Measurements from ENCODE around the gene NELL2.

Gene NELL2

DNA sequence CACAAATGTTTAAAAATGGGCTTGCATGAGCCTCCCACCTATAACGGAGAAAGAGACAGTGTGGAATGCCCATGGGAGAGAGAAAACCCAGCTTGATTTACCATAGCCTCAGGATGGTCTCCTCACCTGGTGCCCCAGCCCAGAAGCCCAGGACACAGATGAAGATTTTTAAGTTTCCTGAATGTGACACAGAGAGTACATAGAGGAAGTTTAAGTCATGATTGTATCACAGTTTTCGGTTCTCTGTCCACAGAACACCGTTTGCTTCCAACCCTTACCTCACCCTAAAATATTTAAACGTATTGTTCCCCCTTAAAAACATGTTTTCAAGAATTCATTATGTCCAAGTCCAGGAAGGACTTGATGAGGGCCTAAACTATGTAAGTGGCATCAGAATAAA is 56.2 kb downstream of the NELL2 start:
- H3K4me3 ChIP-seq (replicated peaks; ENCODE audit: low read depth, low read length): no peak overlapping the region

DNA sequence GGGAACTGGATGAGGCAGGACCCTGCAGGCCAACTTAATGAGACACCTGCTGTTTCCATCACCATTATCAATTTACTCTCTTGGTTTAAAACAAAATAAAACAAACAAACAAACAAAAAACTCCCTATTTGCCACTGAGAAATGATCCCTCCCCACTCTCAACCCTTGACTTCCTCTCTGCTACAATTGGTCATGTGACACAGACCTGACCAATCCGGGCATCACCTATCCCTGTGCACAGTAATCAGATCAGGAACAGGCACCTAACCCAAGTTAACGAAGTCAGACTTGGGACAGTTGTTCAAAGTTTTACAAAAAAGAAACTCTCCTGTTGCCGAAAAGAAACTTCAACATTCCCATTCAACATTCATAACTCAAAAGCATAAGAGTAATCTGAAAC is 58.4 kb downstream of the NELL2 start:
- no peak for DNase-seq (ENCODE audit: low read depth)
- TF ChIP-seq, protein P1, sequence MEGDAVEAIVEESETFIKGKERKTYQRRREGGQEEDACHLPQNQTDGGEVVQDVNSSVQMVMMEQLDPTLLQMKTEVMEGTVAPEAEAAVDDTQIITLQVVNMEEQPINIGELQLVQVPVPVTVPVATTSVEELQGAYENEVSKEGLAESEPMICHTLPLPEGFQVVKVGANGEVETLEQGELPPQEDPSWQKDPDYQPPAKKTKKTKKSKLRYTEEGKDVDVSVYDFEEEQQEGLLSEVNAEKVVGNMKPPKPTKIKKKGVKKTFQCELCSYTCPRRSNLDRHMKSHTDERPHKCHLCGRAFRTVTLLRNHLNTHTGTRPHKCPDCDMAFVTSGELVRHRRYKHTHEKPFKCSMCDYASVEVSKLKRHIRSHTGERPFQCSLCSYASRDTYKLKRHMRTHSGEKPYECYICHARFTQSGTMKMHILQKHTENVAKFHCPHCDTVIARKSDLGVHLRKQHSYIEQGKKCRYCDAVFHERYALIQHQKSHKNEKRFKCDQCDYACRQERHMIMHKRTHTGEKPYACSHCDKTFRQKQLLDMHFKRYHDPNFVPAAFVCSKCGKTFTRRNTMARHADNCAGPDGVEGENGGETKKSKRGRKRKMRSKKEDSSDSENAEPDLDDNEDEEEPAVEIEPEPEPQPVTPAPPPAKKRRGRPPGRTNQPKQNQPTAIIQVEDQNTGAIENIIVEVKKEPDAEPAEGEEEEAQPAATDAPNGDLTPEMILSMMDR (IDR thresholded peaks at IDR 0.05; ENCODE audit: low read length, missing control alignments): no peak

More for the DNA sequence above, 56.2 kb downstream of the NELL2 start:
- DNase-seq (ENCODE audit: low read depth): no peak
- TF ChIP-seq, protein P1 (IDR thresholded peaks at IDR 0.05; ENCODE audit: low read length, missing control alignments): no peak

DNA sequence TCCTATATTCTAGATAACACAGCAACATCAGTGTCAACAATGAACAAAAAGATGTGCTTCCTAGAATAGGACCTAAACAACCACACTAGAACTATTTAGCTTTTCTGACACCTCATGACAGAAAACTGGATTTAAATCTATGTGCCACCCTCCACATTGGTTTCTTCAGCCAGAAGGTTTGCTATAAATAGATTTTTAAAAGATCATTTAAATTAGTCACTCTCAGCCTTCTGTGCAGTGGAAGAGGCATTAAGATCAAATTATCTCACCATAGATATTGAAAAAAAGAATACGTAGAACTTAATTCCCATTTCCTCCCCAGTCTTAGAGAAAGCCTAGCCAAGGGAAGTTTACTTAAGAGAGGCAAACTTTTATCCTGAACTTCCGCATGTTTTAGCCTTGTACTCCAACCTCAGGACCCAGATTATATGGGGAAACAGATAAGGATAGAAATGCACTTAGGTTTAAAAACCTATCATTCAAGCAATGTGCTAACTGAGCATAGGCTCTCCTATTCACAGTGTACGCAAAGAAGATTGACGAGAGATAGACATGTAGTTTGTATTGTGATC is 59.6 kb downstream of the NELL2 start:
- DNase-seq (ENCODE audit: low read depth): no peak
- TF ChIP-seq, protein P1 (IDR thresholded peaks at IDR 0.05; ENCODE audit: low read length, missing control alignments): no peak
- no peak overlapping the region for H3K4me3 ChIP-seq (replicated peaks; ENCODE audit: low read depth, low read length)

More for the DNA sequence above, 58.4 kb downstream of the NELL2 start:
- H3K4me3 ChIP-seq (replicated peaks; ENCODE audit: low read depth, low read length): no peak overlapping the region

- TF ChIP-seq, protein P1 (IDR thresholded peaks at IDR 0.05; ENCODE audit: low read length, missing control alignments): no peak
These were observed 64.1 kb downstream of the NELL2 start for GRCh38 chr12:44812062-44812461.

DNA sequence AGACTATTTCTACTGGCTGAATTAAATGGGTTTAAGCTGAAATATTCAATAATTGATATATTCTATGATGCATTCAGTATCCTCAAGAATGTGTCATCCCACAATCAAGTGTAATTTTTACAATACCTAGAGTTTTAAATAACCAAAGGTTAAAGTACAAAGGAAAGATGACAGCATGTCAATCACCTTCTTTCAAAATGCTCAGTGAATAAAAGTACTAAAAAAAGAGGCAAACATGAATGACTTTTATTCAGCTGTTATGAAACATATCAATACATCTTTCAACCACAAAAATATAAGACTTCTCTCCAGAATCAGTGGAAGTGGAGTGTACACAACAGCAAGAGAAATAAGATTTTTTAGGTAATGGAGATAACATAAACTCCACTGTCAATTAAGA is 72.0 kb downstream of the NELL2 start:
- no peak overlapping the region for H3K4me3 ChIP-seq (replicated peaks; ENCODE audit: low read depth, low read length)
- DNase-seq (ENCODE audit: low read depth): no peak
- TF ChIP-seq, protein P1 (IDR thresholded peaks at IDR 0.05; ENCODE audit: low read length, missing control alignments): no peak

More at GRCh38 chr12:44812062-44812461, 64.1 kb downstream of the NELL2 start:
- no peak overlapping the region for H3K4me3 ChIP-seq (replicated peaks; ENCODE audit: low read depth, low read length)
- no peak for DNase-seq (ENCODE audit: low read depth)

DNA sequence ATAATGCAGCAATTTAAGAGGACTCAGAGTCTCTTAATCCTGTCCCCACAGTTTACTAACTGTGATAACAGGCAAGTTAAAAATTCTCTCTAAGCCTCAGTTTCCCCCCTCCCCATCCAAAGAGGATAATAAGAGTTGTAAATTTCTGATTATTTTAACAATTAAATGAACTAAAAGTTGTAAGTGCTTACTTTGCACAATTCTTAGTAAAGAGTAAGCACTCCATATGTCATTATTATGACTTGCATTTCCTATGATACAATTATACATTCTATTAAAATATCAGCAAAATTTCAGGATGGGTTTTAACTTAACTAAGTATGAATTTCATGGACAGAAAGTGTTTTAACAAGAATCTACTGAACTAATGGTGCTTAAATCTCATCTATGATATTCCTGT is 80.1 kb downstream of the NELL2 start:
- TF ChIP-seq, protein P1 (IDR thresholded peaks at IDR 0.05; ENCODE audit: low read length, missing control alignments): no peak
- no peak for DNase-seq (ENCODE audit: low read depth)
- H3K4me3 ChIP-seq (replicated peaks; ENCODE audit: low read depth, low read length): no peak overlapping the region

DNA sequence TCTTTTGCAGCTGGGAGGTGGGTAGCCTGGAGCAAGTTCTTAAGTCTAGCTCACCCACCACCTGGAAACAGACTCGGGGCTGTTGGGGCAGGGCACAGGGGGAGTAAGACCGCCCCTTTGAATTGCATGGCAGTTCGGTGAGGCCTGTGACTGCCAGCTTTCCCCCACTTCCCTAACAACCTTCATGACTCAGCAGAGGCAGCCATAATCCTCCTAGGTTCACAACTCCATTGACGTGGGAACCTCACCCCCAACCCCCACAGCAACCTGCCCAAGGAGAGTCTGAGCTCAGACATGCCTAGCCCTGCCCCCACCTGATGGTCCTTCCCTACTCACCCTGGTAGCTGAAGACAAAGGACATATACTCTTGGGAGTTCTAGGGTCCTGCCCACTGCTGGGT is 87.4 kb downstream of the NELL2 start:
- no peak for DNase-seq (ENCODE audit: low read depth)
- TF ChIP-seq, protein P1 (IDR thresholded peaks at IDR 0.05; ENCODE audit: low read length, missing control alignments): no peak
- H3K4me3 ChIP-seq (replicated peaks; ENCODE audit: low read depth, low read length): no peak overlapping the region
